Stimulated activated CD8-positive, alpha-beta memory T cell treated with anti-CD3 and anti-CD28 coated beads, Interleukin-12 subunit alpha, Interleukin-12 subunit beta, amount 100 ng/mL, for 4 hours (primary cell): ENCODE results near the gene KRTAP22-2.

Source experiments
- DNase-seq: peaks from one replicate; pipeline ENCODE4 v3.0.0-alpha.2; 2020; ENCODE audit warnings: low read depth

The KRTAP22-2 gene

GRCh38 chr21:30563072-30563471, 27.1 kb downstream of the KRTAP22-2 start:
- no peak for DNase-seq

- DNase-seq = no peak
Measured at GRCh38 chr21:30561957-30562356, 28.2 kb downstream of the KRTAP22-2 start.

GRCh38 chr21:30561264-30561895, 28.8 kb downstream of the KRTAP22-2 start, which contains the start of gene KRTAP19-7:
TSS of gene KRTAP19-7 (minus strand) at chr21:30561314. CDS start at chr21:30561289, 25 bp downstream.
- DNase-seq = no peak

- DNase-seq = no peak
Measured at GRCh38 chr21:30555095-30555494, 35.1 kb downstream of the KRTAP22-2 start.

- no peak for DNase-seq
Measured at GRCh38 chr21:30552782-30553181, 37.4 kb downstream of the KRTAP22-2 start.

GRCh38 chr21:30541764-30542163, 48.4 kb downstream of the KRTAP22-2 start, which contains the start of gene KRTAP19-6:
TSS of gene KRTAP19-6 (minus strand) at chr21:30541864. CDS start at chr21:30541833, 31 bp downstream.
- DNase-seq = no peak
